Panc1 (cell line): ENCODE data around the gene AGMAT. TPM values are rescaled to one million over a fixed set of nuclear protein-coding genes. Genes with fewer than 3 reads are reported as not detected.

Experiments
- ATAC-seq: fragments of 200-7000 bp; cut with Tn5 transposase; 2 replicates; pipeline ENCODE4 v1.9.1; 2020; ENCODE audit warnings: mild to moderate bottlenecking, moderate library complexity
- BruUV-seq: library from RNA; stranded (reverse); fragments of 400-500 nt; replicated peaks from 2 replicates; lab custom pipeline; 2021; lab: Mats Ljungman, UMichigan
- CTCF ChIA-PET: fragments of 300-600 bp; sonication (Branson Sonifier 250); formaldehyde crosslinking; loops from one replicate; lab custom pipeline; 2022; ENCODE audit warnings: antibody characterized with exemption; lab: Charles Lee
- POLR2A ChIA-PET: fragments of 300-600 bp; sonication (Branson Sonifier 250); formaldehyde crosslinking; loops from one replicate; lab custom pipeline; 2022; ENCODE audit warnings: antibody characterized with exemption; lab: Charles Lee
- DNase-seq: peaks from one replicate; pipeline ENCODE4 v3.0.0-alpha.2; 2010; ENCODE audit warnings: low read depth, low spot score
- H3K27ac ChIP-seq: 2 replicates; pipeline ENCODE4 v1.5.1; 2011; ENCODE audit warnings: mild to moderate bottlenecking, low read length, inconsistent platforms
- H3K27me3 ChIP-seq: fragments of 200-500 bp; sonication (Bioruptor generic); 2 replicates; pipeline ENCODE4 v1.6.0; 2014; ENCODE audit warnings: low read length, inconsistent platforms; ENCODE audit not compliant: control insufficient read depth, insufficient read depth
- H3K36me3 ChIP-seq: fragments of 200-500 bp; sonication (Bioruptor generic); 2 replicates; pipeline ENCODE4 v1.5.1; 2014; ENCODE audit warnings: inconsistent platforms, mild to moderate bottlenecking, low read length, moderate library complexity; ENCODE audit not compliant: control insufficient read depth, insufficient read depth
- H3K4me1 ChIP-seq: 2 replicates; pipeline ENCODE4 v1.5.1; 2011; ENCODE audit warnings: inconsistent platforms, mild to moderate bottlenecking, low read length, moderate library complexity; ENCODE audit not compliant: control insufficient read depth, insufficient read depth
- H3K4me3 ChIP-seq, 2 experiments: 2 replicates each; pipeline ENCODE4 v1.5.1; 2011 to 2012; ENCODE audit warnings: low read depth in 2 of 2, low read length in 2 of 2, mild to moderate bottlenecking in 2 of 2, inconsistent platforms in 1 of 2, moderate library complexity in 1 of 2
- H3K9me3 ChIP-seq: fragments of 200-500 bp; sonication (Bioruptor generic); 2 replicates; pipeline ENCODE4 v1.5.1; 2014; ENCODE audit warnings: low read depth, mild to moderate bottlenecking, inconsistent platforms, low read length, moderate library complexity; ENCODE audit not compliant: control insufficient read depth, insufficient read depth
- POLR2AphosphoS5 ChIP-seq: IDR thresholded peaks from 2 replicates; pipeline ENCODE4 v1.6.1; 2012; ENCODE audit warnings: mild to moderate bottlenecking, low read depth, low read length, moderate library complexity
- SIN3A ChIP-seq: IDR thresholded peaks from 2 replicates; pipeline ENCODE4 v1.6.1; 2012; ENCODE audit warnings: low read depth, mild to moderate bottlenecking, low read length, moderate library complexity, borderline replicate concordance; ENCODE audit not compliant: insufficient read depth
- TCF7L2 ChIP-seq: IDR thresholded peaks from 2 replicates; pipeline ENCODE4 v1.6.1; 2011; ENCODE audit warnings: mild to moderate bottlenecking, low read depth, low read length, inconsistent platforms
- in situ Hi-C: cut with HindIII; loops from 2 replicates; pipeline ENCODE4 v1.10.0; 2016; ENCODE audit warnings: low sequenced_read_pairs, low pct_unique_long_range_greater_than_20kb
- intact Hi-C: fragments of 100-400 bp; cut with micrococcal nuclease; formaldehyde crosslinking; loops from one replicate; pipeline ENCODE4 v1.10.0; 2022; ENCODE audit not compliant: unreplicated experiment
- total RNA-seq: library from RNA; stranded (reverse); gene quantifications from one replicate; pipeline ENCODE4 v1.2.1, GENCODE V29; 2021; ENCODE audit not compliant: unreplicated experiment
- TF ChIP-seq, protein P1 (sequence below): fragments of 450-650 bp; IDR thresholded peaks from 2 replicates; pipeline ENCODE4 v1.5.1; 2017; ENCODE audit warnings: mild to moderate bottlenecking
- TF ChIP-seq, protein P2 (sequence below), 2 experiments: IDR thresholded peaks; 2 replicates each; pipeline ENCODE4 v1.6.1; 2011 to 2012; ENCODE audit warnings: low read depth in 2 of 2, control low read depth in 1 of 2, low read length in 1 of 2, mild to moderate bottlenecking in 1 of 2, moderate library complexity in 1 of 2; ENCODE audit not compliant: insufficient read depth in 1 of 2

AGMAT gene
- total RNA-seq, 1 experiment from 2014 or later, result 3.1 TPM

DNA sequence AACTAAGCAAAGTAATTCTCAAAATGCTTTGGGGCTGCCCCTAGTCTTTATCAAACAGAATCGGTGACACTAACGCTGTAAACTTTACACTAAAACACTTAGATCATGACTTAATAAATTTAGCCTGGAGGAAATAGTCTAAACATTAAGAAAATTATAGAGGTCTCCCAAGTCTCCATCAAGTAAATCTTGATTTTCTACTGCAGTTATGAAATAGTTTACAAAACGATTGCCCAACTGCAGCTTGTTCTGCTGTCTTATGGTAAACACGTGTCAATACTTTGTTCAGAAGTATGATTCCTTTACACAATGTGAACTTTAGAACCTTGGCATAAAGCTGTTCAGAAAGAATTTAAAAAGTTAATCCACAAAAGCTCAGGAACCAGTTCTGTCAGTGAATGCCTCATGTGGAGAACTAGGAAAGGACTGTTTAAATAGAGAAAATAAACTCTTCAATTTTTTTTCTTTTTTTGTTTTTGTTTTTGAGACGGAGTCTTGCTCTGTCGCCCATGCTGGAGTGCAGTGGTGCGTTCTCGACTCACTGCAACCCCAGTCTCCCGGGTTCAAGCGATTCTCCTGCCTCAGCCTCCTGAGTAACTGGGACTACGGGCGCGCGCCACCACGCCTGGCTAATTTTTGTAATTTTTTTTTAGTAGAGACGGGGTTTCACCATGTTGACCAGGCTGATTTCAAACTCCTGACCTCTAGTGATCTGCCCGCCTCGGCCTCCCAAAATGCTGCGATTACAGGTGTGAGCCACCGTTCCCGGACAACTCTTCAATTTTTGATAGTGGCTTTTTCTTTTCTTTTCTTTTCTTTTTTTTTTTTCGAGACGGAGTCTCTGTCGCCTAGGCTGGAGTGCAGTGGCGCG, 34.0 kb upstream of the AGMAT start:
- ChIA-PET CTCF (no interaction called here), POLR2A (no interaction called here)
- BruUV-seq, result TSS peak; percentile 85
- no peaks in the 10 kb centered on the region for H3K9me3 ChIP-seq
- no peaks in the 10 kb centered on the region for H3K27me3 ChIP-seq
- TF ChIP-seq TCF7L2, result no peak
- TF ChIP-seq, protein P1, sequence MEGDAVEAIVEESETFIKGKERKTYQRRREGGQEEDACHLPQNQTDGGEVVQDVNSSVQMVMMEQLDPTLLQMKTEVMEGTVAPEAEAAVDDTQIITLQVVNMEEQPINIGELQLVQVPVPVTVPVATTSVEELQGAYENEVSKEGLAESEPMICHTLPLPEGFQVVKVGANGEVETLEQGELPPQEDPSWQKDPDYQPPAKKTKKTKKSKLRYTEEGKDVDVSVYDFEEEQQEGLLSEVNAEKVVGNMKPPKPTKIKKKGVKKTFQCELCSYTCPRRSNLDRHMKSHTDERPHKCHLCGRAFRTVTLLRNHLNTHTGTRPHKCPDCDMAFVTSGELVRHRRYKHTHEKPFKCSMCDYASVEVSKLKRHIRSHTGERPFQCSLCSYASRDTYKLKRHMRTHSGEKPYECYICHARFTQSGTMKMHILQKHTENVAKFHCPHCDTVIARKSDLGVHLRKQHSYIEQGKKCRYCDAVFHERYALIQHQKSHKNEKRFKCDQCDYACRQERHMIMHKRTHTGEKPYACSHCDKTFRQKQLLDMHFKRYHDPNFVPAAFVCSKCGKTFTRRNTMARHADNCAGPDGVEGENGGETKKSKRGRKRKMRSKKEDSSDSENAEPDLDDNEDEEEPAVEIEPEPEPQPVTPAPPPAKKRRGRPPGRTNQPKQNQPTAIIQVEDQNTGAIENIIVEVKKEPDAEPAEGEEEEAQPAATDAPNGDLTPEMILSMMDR, result no peak
- no peak for TF ChIP-seq SIN3A
- TF ChIP-seq, protein P2, sequence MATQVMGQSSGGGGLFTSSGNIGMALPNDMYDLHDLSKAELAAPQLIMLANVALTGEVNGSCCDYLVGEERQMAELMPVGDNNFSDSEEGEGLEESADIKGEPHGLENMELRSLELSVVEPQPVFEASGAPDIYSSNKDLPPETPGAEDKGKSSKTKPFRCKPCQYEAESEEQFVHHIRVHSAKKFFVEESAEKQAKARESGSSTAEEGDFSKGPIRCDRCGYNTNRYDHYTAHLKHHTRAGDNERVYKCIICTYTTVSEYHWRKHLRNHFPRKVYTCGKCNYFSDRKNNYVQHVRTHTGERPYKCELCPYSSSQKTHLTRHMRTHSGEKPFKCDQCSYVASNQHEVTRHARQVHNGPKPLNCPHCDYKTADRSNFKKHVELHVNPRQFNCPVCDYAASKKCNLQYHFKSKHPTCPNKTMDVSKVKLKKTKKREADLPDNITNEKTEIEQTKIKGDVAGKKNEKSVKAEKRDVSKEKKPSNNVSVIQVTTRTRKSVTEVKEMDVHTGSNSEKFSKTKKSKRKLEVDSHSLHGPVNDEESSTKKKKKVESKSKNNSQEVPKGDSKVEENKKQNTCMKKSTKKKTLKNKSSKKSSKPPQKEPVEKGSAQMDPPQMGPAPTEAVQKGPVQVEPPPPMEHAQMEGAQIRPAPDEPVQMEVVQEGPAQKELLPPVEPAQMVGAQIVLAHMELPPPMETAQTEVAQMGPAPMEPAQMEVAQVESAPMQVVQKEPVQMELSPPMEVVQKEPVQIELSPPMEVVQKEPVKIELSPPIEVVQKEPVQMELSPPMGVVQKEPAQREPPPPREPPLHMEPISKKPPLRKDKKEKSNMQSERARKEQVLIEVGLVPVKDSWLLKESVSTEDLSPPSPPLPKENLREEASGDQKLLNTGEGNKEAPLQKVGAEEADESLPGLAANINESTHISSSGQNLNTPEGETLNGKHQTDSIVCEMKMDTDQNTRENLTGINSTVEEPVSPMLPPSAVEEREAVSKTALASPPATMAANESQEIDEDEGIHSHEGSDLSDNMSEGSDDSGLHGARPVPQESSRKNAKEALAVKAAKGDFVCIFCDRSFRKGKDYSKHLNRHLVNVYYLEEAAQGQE (IDR thresholded peaks at IDR 0.05; ENCODE audit: insufficient read depth in 1 of 2, low read depth in 2 of 2, low read length in 1 of 2), result no peak
- no peak for TF ChIP-seq POLR2AphosphoS5
- peak overlapping the region; percentile 90 to 92 for H3K4me3 ChIP-seq
- DNase-seq, result no peak
- in situ Hi-C loops (no loop called here), intact Hi-C loops (loop anchor here (10.0 kb wide), 1 partner anchor 126 kb away; the partner anchor contains the start of gene TMEM82)
- H3K27ac ChIP-seq, result peak overlapping the region; percentile 91
- no peak for ATAC-seq
- peaks cover 25% of the 10 kb centered on the region for H3K4me1 ChIP-seq
- H3K36me3 ChIP-seq, result peaks cover 3% of the 10 kb centered on the region; the same call in 1 of the 2 replicates

DNA sequence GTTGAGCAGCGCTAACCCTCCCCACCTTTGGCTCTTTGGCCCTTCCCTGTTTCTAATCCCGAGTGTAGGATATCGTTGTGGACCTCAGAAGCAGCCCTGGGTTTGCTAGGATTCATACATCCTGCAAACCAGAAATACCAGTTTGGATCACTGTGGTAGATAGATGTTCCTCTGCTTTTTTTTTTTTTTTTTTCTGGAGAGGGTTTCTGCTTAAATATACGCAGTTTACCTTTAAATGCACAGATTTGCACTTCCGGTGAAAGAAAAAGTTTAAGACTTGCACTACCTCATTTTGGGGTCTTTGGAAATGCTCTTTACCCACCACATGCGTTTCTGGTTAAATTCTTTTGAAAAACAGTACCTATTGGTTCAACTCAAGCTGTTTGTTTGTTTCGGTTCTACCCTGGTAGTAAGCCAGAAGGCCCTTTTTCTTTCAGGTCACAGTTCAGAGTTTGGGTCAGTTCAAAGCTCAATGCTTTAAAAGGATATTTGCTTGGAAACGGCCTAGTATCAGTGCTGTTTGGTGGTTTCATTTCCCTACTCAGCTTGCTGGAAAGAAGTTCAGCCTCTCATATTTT, 33.3 kb upstream of the AGMAT start:
- TF ChIP-seq, protein P1, result no peak
- TF ChIP-seq, protein P2 (IDR thresholded peaks at IDR 0.05; ENCODE audit: insufficient read depth in 1 of 2, low read depth in 2 of 2, low read length in 1 of 2), result no peak
- TF ChIP-seq TCF7L2 (no peak), POLR2AphosphoS5 (no peak), SIN3A (no peak)
- DNase-seq (no peak), ATAC-seq (no peak)
- ChIA-PET POLR2A (interaction anchor here (0.6 kb wide), 1 partner anchor 15 kb away, joined by 3 read pairs; no protein-coding TSS in a partner anchor), CTCF (no interaction called here)
- intact Hi-C loops, result loop anchor here (10.0 kb wide), 1 partner anchor 127 kb away; the partner anchor contains the start of gene TMEM82
- H3K4me3 ChIP-seq, result peak overlapping the region; percentile 90 to 92
- peaks cover 25% of the 10 kb centered on the region for H3K4me1 ChIP-seq
- in situ Hi-C loops, result no loop called here
- H3K27ac ChIP-seq, result peak overlapping the region; percentile 91
- H3K27me3 ChIP-seq, result no peaks in the 10 kb centered on the region
- no TSS peak for BruUV-seq
- H3K9me3 ChIP-seq, result no peaks in the 10 kb centered on the region
- H3K36me3 ChIP-seq, result peaks cover 3% of the 10 kb centered on the region; the same call in 1 of the 2 replicates
